ENCODE results near the gene HECTD2.
A peak's percentile ranks its signal among the peaks of the same experiment; 100 is the strongest.
"Not testable (repeated sequence)": the region's sequence is repeated elsewhere in the genome, so short reads cannot be mapped to it uniquely, and the experiment has no call there.

The HECTD2 gene

GRCh38 chr10:91409869-91410637 lies at the start of gene HECTD2:
HECTD2 (plus strand) TSS chr10:91410344; CDS start chr10:91410439, 95 bp downstream.
- peak; percentile 72 for FAIRE-seq
- DNase-seq (ENCODE audit: extremely low spot score, insufficient read length, low read depth) = peak; percentile 65

- FAIRE-seq (no peak), DNase-seq (ENCODE audit: extremely low spot score, insufficient read length, low read depth) (no peak)
Observed at GRCh38 chr10:91360461-91360860, 49.7 kb upstream of the HECTD2 start.

- not testable (repeated sequence) for FAIRE-seq; DNase-seq (ENCODE audit: extremely low spot score, insufficient read length, low read depth)
Observed at GRCh38 chr10:91365519-91365918, 44.6 kb upstream of the HECTD2 start.

GRCh38 chr10:91366704-91367103 lies 43.4 kb upstream of the HECTD2 start:
- FAIRE-seq (no peak), DNase-seq (ENCODE audit: extremely low spot score, insufficient read length, low read depth) (no peak)

GRCh38 chr10:91367127-91367531 lies 43.0 kb upstream of the HECTD2 start:
- DNase-seq (ENCODE audit: extremely low spot score, insufficient read length, low read depth) = no peak
- FAIRE-seq = no peak

- FAIRE-seq = no peak
Observed at GRCh38 chr10:91367558-91367957, 42.6 kb upstream of the HECTD2 start.

GRCh38 chr10:91369978-91370589 lies 40.1 kb upstream of the HECTD2 start:
- not testable (repeated sequence) for DNase-seq (ENCODE audit: extremely low spot score, insufficient read length, low read depth); FAIRE-seq

More at GRCh38 chr10:91367558-91367957, 42.6 kb upstream of the HECTD2 start:
- DNase-seq (ENCODE audit: extremely low spot score, insufficient read length, low read depth) = no peak

- DNase-seq (ENCODE audit: extremely low spot score, insufficient read length, low read depth) (no peak), FAIRE-seq (no peak)
Observed at GRCh38 chr10:91374052-91374451, 36.1 kb upstream of the HECTD2 start.

- DNase-seq (ENCODE audit: extremely low spot score, insufficient read length, low read depth) (no peak), FAIRE-seq (no peak)
Observed at GRCh38 chr10:91378061-91378460, 32.1 kb upstream of the HECTD2 start.

GRCh38 chr10:91380873-91381256 lies 29.3 kb upstream of the HECTD2 start:
- DNase-seq (ENCODE audit: extremely low spot score, insufficient read length, low read depth) (no peak), FAIRE-seq (no peak)

- FAIRE-seq (no peak), DNase-seq (ENCODE audit: extremely low spot score, insufficient read length, low read depth) (no peak)
Observed at GRCh38 chr10:91381257-91381891, 28.8 kb upstream of the HECTD2 start.

GRCh38 chr10:91385306-91386085 lies 24.6 kb upstream of the HECTD2 start:
- FAIRE-seq (no peak), DNase-seq (ENCODE audit: extremely low spot score, insufficient read length, low read depth) (no peak)

GRCh38 chr10:91389636-91390512 lies 20.3 kb upstream of the HECTD2 start:
- FAIRE-seq (peak; percentile 73), DNase-seq (ENCODE audit: extremely low spot score, insufficient read length, low read depth) (no peak)

- FAIRE-seq; DNase-seq (ENCODE audit: extremely low spot score, insufficient read length, low read depth): not testable (repeated sequence)
Observed at GRCh38 chr10:91390513-91390825, 19.7 kb upstream of the HECTD2 start.

- FAIRE-seq = no peak
- no peak for DNase-seq (ENCODE audit: extremely low spot score, insufficient read length, low read depth)
Observed at GRCh38 chr10:91391920-91392319, 18.2 kb upstream of the HECTD2 start.

GRCh38 chr10:91406322-91406721 lies 3.8 kb upstream of the HECTD2 start:
- FAIRE-seq (no peak), DNase-seq (ENCODE audit: extremely low spot score, insufficient read length, low read depth) (no peak)

- DNase-seq (ENCODE audit: extremely low spot score, insufficient read length, low read depth) = peak; percentile 26
- peak; percentile 60 for FAIRE-seq
Observed at GRCh38 chr10:91409069-91409868, 875 bp upstream of the HECTD2 start.

- FAIRE-seq (peak; percentile 49), DNase-seq (ENCODE audit: extremely low spot score, insufficient read length, low read depth) (peak; percentile 3)
Observed at GRCh38 chr10:91410638-91411371, 661 bp downstream of the HECTD2 start.
